Hematopoietic multipotent progenitor cell treated with erythropoietin and hydrocortisone succinate and interleukin-3 and kit ligand, for 17 days (in vitro differentiated cells): ENCODE results near the gene NOS3.
A peak's percentile ranks its signal among the peaks of the same experiment; 100 is the strongest.
"Not testable (repeated sequence)": the region's sequence is repeated elsewhere in the genome, so short reads cannot be mapped to it uniquely, and the experiment has no call there.

Experiments
- DNase-seq: peaks from one replicate; pipeline ENCODE4 v3.0.0-alpha.2; 2015; ENCODE audit warnings: low spot score

Gene NOS3

DNA sequence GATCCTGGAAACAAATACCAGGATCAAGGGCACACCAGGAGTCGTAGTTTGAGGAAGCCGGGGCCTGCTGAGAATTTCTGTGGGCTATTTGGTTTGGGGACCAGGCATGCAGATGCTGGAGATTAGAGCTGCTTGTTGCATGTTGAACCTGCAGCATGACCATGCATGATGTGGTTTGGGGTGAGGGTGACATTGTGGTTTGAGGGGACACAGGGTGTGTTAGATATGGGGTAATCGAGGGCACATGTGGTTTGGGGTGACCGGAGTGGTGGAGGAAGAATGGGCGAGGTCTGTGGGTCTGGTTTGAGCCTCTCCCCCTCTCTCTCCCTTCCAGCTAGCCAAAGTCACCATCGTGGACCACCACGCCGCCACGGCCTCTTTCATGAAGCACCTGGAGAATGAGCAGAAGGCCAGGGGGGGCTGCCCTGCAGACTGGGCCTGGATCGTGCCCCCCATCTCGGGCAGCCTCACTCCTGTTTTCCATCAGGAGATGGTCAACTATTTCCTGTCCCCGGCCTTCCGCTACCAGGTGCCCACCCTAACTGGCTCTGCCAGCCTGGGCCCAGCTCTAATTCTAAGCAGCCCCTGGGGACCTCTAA lies 10.2 kb downstream of the NOS3 start:
- no peak for DNase-seq

DNA sequence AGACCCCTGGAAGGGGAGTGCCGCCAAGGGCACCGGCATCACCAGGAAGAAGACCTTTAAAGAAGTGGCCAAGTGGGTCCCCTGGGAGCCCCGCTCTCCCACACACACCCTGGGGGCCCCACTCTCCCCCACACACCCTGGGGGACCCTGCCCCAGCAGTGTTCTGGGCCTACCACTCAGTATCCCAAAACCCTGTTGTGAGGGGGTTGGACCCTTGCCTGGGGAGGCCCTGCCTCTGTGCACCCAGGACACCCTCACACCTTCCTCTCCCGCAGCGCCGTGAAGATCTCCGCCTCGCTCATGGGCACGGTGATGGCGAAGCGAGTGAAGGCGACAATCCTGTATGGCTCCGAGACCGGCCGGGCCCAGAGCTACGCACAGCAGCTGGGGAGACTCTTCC lies 10.7 kb downstream of the NOS3 start:
- DNase-seq = no peak

DNA sequence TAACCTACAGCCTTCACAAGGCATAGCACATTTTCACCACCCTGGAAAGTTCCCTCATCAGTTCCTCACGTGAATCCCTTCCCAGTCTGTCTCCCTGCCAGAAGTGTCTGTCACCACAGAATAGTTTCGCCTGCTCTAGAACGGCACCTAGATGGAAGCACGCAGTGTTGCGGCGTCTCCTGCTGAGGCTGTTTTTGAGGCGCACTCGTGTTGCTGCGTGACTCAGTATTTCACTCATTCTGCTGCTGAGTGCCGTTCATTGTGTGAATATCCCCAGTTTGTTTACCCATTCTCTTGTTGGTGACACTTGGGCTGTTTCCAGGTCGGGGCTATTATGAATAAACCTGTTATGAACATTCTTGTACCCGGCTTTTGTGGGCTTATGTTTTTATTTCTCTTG lies 12.8 kb downstream of the NOS3 start:
- no peak for DNase-seq

DNA sequence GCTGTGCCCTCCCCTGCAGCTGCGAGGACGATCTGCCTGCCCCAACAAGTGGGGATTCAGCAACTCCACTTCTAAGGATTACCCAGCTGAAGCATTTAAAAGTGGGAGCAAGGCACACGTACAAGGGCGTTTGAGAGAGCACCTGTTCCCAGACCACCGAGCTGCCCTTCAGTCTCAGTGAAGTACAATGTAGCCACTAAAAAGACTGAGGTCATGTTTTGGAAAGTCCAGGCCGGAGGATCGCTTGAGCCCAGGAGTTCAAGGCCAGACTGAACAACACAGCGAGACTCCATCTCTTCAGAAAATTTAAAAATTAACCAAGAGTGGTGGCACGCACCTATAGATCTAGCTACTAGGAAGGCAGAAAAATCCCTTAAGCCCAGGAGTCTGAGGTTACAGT lies 14.7 kb downstream of the NOS3 start:
- no peak for DNase-seq

GRCh38 chr7:151006590-151007300 lies 15.9 kb downstream of the NOS3 start:
- no peak for DNase-seq

- DNase-seq = no peak
Measured at GRCh38 chr7:151007469-151007898, 16.7 kb downstream of the NOS3 start.

- DNase-seq = peak; percentile 41
Measured at GRCh38 chr7:151008143-151008510, 17.3 kb downstream of the NOS3 start.

DNA sequence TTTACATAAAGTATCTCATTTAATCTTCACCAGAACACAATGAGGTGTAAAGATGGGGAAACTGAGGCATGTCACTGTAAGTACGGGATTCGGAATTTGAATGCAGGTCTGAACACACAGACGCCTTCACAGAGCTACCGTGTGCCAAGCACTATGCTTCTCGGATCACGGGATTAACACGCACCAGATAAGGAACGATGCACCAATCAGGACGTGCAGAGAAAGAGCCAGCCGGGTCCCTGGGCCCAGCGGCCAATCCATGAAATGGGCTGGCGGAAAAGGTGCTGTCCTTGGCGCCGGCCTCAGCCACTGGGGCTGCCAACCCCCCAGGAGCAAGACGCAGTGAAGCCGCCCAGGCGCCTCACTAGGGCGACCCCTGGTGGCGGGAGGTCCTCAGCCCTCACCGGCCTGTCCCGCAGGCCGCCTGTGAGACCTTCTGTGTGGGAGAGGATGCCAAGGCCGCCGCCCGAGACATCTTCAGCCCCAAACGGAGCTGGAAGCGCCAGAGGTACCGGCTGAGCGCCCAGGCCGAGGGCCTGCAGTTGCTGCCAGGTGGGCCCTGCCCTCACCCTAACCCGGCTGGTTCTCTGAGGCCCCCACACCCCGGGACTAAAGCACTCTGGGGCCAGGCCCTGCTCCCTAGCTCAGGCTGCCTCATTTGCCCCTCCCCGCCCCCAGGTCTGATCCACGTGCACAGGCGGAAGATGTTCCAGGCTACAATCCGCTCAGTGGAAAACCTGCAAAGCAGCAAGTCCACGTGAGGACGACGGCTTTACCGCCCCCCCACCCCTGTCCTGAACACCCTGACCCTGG lies 17.9 kb downstream of the NOS3 start:
- peak; percentile 80 for DNase-seq

DNA sequence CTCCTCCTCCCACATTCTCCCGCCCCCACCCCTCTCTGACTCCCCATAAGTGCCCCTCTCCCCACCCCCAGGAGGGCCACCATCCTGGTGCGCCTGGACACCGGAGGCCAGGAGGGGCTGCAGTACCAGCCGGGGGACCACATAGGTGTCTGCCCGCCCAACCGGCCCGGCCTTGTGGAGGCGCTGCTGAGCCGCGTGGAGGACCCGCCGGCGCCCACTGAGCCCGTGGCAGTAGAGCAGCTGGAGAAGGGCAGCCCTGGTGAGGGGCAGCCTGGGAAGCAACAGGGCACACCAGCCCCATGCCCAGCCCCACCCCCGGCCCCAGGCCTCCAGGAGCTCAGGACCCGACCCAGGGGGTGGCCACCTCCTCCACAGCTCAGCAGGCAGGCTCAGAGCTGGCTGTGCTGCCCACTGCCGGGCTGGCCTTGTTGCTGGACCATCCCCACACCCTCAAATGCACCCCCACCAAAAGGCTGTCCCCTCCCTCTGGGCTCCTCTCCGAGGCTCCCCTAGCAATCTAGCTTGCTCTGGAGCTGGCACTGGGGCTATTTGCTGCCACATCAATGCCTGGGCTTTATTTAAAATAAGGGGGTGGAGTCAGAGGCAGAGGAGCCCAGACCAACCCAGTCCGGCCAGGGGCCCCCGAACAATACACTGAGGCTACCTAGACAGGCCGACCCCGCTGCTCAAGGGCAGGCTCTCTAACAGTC lies 18.7 kb downstream of the NOS3 start:
- DNase-seq = no peak

DNA sequence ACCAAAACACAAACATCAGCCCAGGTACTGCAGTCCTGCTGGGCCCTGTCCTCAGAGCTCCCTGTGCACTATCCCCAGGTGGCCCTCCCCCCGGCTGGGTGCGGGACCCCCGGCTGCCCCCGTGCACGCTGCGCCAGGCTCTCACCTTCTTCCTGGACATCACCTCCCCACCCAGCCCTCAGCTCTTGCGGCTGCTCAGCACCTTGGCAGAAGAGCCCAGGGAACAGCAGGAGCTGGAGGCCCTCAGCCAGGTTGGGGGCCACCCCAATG lies 19.2 kb downstream of the NOS3 start:
- no peak for DNase-seq

GRCh38 chr7:151010307-151011096 lies 19.7 kb downstream of the NOS3 start:
- no peak for DNase-seq

GRCh38 chr7:151011097-151011409 lies 20.2 kb downstream of the NOS3 start:
- DNase-seq = no peak

GRCh38 chr7:151011616-151012015 lies 20.8 kb downstream of the NOS3 start:
- DNase-seq = not testable (repeated sequence)

- no peak for DNase-seq
Measured at GRCh38 chr7:151012031-151012692, 21.3 kb downstream of the NOS3 start.

DNA sequence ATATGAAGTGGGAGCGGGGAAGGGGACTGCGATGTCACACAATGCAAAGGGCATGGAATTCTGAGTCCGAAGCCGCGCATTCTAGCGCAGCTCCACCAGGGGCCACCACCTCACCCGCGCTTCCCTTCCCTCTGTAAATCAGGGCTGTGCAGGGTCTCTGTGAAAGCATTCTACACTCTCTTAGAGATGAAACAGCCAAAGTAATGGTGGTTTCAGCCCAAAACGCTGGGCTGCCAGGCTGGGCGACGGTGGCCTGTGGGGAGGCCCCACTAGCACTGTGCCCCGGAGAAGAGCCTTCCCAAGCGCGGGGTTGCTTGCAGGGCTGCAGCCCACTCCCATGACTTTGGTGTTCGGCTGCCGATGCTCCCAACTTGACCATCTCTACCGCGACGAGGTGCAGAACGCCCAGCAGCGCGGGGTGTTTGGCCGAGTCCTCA lies 22.1 kb downstream of the NOS3 start:
- peak; percentile 24 for DNase-seq

DNA sequence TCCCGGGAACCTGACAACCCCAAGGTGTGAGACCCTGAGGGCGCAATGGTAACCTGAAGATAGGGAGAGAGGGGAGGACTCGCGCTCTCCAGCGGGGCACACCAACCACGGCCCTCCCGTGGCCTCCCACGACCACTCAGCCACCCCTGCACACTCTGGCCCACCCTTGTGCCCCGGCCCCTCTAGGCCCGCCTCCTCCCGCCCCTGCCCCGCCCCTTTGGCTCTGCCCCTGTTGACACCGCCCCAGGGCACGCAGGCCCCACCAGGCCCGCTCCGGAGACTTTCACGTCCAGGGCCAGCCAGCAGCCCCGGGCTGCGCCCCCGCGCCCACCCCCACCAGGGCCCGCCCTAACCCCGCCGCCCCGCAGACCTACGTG lies 22.5 kb downstream of the NOS3 start:
- DNase-seq = no peak

DNA sequence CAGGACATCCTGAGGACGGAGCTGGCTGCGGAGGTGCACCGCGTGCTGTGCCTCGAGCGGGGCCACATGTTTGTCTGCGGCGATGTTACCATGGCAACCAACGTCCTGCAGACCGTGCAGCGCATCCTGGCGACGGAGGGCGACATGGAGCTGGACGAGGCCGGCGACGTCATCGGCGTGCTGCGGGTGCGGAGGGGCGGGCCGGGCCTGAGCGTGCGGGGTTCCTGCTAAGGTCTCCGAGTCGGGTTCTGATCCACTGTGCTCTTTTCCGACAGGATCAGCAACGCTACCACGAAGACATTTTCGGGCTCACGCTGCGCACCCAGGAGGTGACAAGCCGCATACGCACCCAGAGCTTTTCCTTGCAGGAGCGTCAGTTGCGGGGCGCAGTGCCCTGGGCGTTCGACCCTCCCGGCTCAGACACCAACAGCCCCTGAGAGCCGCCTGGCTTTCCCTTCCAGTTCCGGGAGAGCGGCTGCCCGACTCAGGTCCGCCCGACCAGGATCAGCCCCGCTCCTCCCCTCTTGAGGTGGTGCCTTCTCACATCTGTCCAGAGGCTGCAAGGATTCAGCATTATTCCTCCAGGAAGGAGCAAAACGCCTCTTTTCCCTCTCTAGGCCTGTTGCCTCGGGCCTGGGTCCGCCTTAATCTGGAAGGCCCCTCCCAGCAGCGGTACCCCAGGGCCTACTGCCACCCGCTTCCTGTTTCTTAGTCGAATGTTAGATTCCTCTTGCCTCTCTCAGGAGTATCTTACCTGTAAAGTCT lies 23.1 kb downstream of the NOS3 start:
- peak; percentile 80 for DNase-seq

- DNase-seq = no peak
Measured at GRCh38 chr7:151014950-151015349, 24.1 kb downstream of the NOS3 start.

GRCh38 chr7:151015967-151016366 lies 25.1 kb downstream of the NOS3 start:
- no peak for DNase-seq

- no peak for DNase-seq
Measured at GRCh38 chr7:151016505-151016904, 25.7 kb downstream of the NOS3 start.

GRCh38 chr7:151016942-151017341 lies 26.1 kb downstream of the NOS3 start:
- DNase-seq = no peak
